DND-41 (cell line): ENCODE results near the gene MEN1.

Experiments
- ATAC-seq: fragments of 200-7000 bp; cut with Tn5 transposase; 3 replicates; pipeline ENCODE4 v1.9.1; 2021; ENCODE audit warnings: low read depth; ENCODE audit not compliant: insufficient read depth
- DNase-seq: peaks from one replicate; pipeline ENCODE4 v3.0.0-alpha.2; 2020
- H2AFZ ChIP-seq: 2 replicates; pipeline ENCODE4 v1.6.0; 2012; ENCODE audit warnings: low read depth, low read length
- H3K27ac ChIP-seq: 2 replicates; pipeline ENCODE4 v1.5.1; 2012; ENCODE audit warnings: low read length, inconsistent platforms
- H3K27me3 ChIP-seq: fragments of 200-600 bp; sonication (generic); 2 replicates; pipeline ENCODE4 v1.6.0; 2012; ENCODE audit warnings: low read length, mild to moderate bottlenecking, inconsistent platforms; ENCODE audit not compliant: insufficient read depth, poor library complexity
- H3K36me3 ChIP-seq: 2 replicates; pipeline ENCODE4 v1.5.1; 2012; ENCODE audit warnings: low read length, inconsistent platforms; ENCODE audit not compliant: insufficient read depth
- H3K4me1 ChIP-seq: 2 replicates; pipeline ENCODE4 v1.5.1; 2012; ENCODE audit warnings: mild to moderate bottlenecking, low read length; ENCODE audit not compliant: insufficient read depth
- H3K4me2 ChIP-seq: 2 replicates; pipeline ENCODE4 v1.6.0; 2012; ENCODE audit warnings: mild to moderate bottlenecking, moderate library complexity, low read length, inconsistent platforms; ENCODE audit not compliant: insufficient read depth
- H3K4me3 ChIP-seq, 2 experiments: fragments of 200-600 bp in 1 of 2; shearing (Covaris generic) in 1 of 2; 2 replicates each; pipeline ENCODE4 v1.5.1; 2012 to 2016; ENCODE audit warnings: inconsistent platforms in 2 of 2, low read length in 2 of 2, mild to moderate bottlenecking in 2 of 2, low read depth in 1 of 2, moderate library complexity in 1 of 2
- H3K79me2 ChIP-seq: 2 replicates; pipeline ENCODE4 v1.6.0; 2012; ENCODE audit warnings: low read length, inconsistent platforms; ENCODE audit not compliant: insufficient read depth
- H3K9ac ChIP-seq: 2 replicates; pipeline ENCODE4 v1.6.0; 2012; ENCODE audit warnings: low read depth, mild to moderate bottlenecking, inconsistent platforms, low read length, moderate library complexity
- H3K9me3 ChIP-seq: 2 replicates; pipeline ENCODE4 v1.5.1; 2012; ENCODE audit warnings: low read length, moderate library complexity, mild to moderate bottlenecking, inconsistent platforms; ENCODE audit not compliant: insufficient read depth, severe bottlenecking
- H4K20me1 ChIP-seq: 2 replicates; pipeline ENCODE4 v1.6.0; 2012; ENCODE audit warnings: low read length; ENCODE audit not compliant: insufficient read depth
- CTCF ChIP-seq: IDR thresholded peaks from 2 replicates; pipeline ENCODE4 v1.5.1; 2012; ENCODE audit warnings: borderline replicate concordance, low read length, moderate library complexity, mild to moderate bottlenecking; ENCODE audit not compliant: poor library complexity, severe bottlenecking; ENCODE audit errors: extremely low read depth
- EZH2 ChIP-seq: IDR thresholded peaks from 3 replicates; pipeline ENCODE4 v1.6.1; 2012; ENCODE audit warnings: borderline replicate concordance, low read depth, mild to moderate bottlenecking, moderate library complexity, low read length, inconsistent platforms; ENCODE audit not compliant: severe bottlenecking

MEN1 gene

GRCh38 chr11:64804346-64805210, 5.8 kb downstream of the MEN1 start:
- Histone ChIP-seq H3K27ac (peak overlapping the region; percentile 62; the same call in 1 of the 2 replicates), H3K9ac (peak overlapping the region; percentile 54), H3K9me3 (no peaks in the 10 kb centered on the region), H3K4me3 (peak overlapping the region in 1 of 2 experiments; percentile 62; a peak in 2 of 4 replicates), H3K27me3 (no peaks in the 10 kb centered on the region), H4K20me1 (0 out of 2 replicates have a peak, but pooled peaks cover 6% of the 10 kb centered on the region), H2AFZ (no peak overlapping the region), H3K4me1 (peaks cover 61% of the 10 kb centered on the region), H3K4me2 (peak overlapping the region; percentile 75), H3K36me3 (peaks cover 38% of the 10 kb centered on the region), H3K79me2 (peaks cover 12% of the 10 kb centered on the region)
- TF ChIP-seq EZH2 (no peak), CTCF (peak; percentile 36)
- DNase-seq (no peak), ATAC-seq (no peak)

- H3K9ac ChIP-seq, result peak overlapping the region; percentile 54
- peak overlapping the region; percentile 75 for H3K4me2 ChIP-seq
- TF ChIP-seq CTCF (no peak), EZH2 (no peak)
- no peaks in the 10 kb centered on the region for H3K9me3 ChIP-seq
- 0 out of 2 replicates have a peak, but pooled peaks cover 6% of the 10 kb centered on the region for H4K20me1 ChIP-seq
- H3K4me1 ChIP-seq, result peaks cover 54% of the 10 kb centered on the region
- H3K36me3 ChIP-seq, result peaks cover 34% of the 10 kb centered on the region
- H3K4me3 ChIP-seq, result peak overlapping the region; percentile 47 to 62
- peak overlapping the region; percentile 62 for H3K27ac ChIP-seq
- peaks cover 6% of the 10 kb centered on the region; the same call in 1 of the 2 replicates for H3K79me2 ChIP-seq
- DNase-seq, result peak; percentile 19
- no peaks in the 10 kb centered on the region for H3K27me3 ChIP-seq
- ATAC-seq, result peak; percentile 18
- peak overlapping the region; percentile 62 for H2AFZ ChIP-seq
Observed at GRCh38 chr11:64803846-64804345, 6.5 kb downstream of the MEN1 start.

- ATAC-seq (peak; percentile 90), DNase-seq (peak; percentile 85)
- TF ChIP-seq CTCF (peak; percentile 39), EZH2 (no peak)
- Histone ChIP-seq H3K27ac (peak within 1 kb of the TSS; percentile 62), H3K4me2 (peak within 1 kb of the TSS; percentile 75), H3K27me3 (no peaks in the 10 kb centered on the region), H3K9me3 (no peaks in the 10 kb centered on the region), H3K9ac (peak within 1 kb of the TSS; percentile 54), H2AFZ (peak within 1 kb of the TSS; percentile 68), H3K4me1 (peaks cover 48% of the 10 kb centered on the region), H4K20me1 (0 out of 2 replicates have a peak, but pooled peaks cover 6% of the 10 kb centered on the region), H3K36me3 (peaks cover 34% of the 10 kb centered on the region), H3K79me2 (peaks cover 2% of the 10 kb centered on the region; the same call in 1 of the 2 replicates), H3K4me3 (peak within 1 kb of the TSS; percentile 47 to 62)
Observed at GRCh38 chr11:64803158-64803845, 7.0 kb downstream of the MEN1 start, which contains the start of gene MAP4K2. Gene MAP4K2 (minus strand): TSS chr11:64803214. CDS start chr11:64803149, 65 bp downstream.
